Ovary (tissue), 9 donors: ENCODE results near the gene LGI1. TPM values are rescaled to one million over a fixed set of nuclear protein-coding genes. Genes with fewer than 3 reads are reported as not detected.

ENCODE experiments used
- DNase-seq, 5 donors: peaks; one replicate each; pipeline ENCODE4 v3.0.0-alpha.2; 2019 to 2020
- H3K27ac ChIP-seq, 2 donors: fragments of 200-600 bp; one replicate each; pipeline versions ENCODE4 v1.5.1 to v1.8.0; 2019 to 2022
- H3K27me3 ChIP-seq: fragments of 200-600 bp; one replicate; pipeline ENCODE4 v1.8.0; 2022
- H3K36me3 ChIP-seq: fragments of 200-600 bp; sonication (generic); one replicate; pipeline ENCODE4 v1.5.1; 2019
- H3K4me1 ChIP-seq: one replicate; pipeline ENCODE4 v1.8.1; 2013; ENCODE audit warnings: mild to moderate bottlenecking, moderate library complexity; ENCODE audit not compliant: insufficient read depth
- H3K4me3 ChIP-seq: fragments of 200-600 bp; sonication (generic); one replicate; pipeline ENCODE4 v1.5.1; 2017
- H3K9me3 ChIP-seq, 2 donors: fragments of 200-600 bp in 1 of 2; sonication (generic) in 1 of 2; one replicate each; pipeline versions ENCODE4 v1.5.1 to v1.8.1; 2013 to 2019; ENCODE audit warnings: mild to moderate bottlenecking in 1 of 2, moderate library complexity in 1 of 2
- EP300 ChIP-seq: sonication (generic); formaldehyde crosslinking; IDR thresholded peaks from one replicate; pipeline ENCODE4 v1.6.1; 2017; ENCODE audit warnings: antibody characterized with exemption
- POLR2A ChIP-seq: fragments of 450-650 bp; IDR thresholded peaks from one replicate; pipeline ENCODE4 v1.6.1; 2017; ENCODE audit warnings: antibody characterized with exemption, mild to moderate bottlenecking, moderate library complexity
- WGBS, 3 donors: extraction: QIAGEN DNeasy Blood & Tissue Kit in 1 of 3; methylation state at CpG; one replicate each; pipeline versions ENCODE4 v1.1.5 to v1.1.7; 2013 to 2017; 5-methylcytosine and 5-hydroxymethylcytosine counted together
- intact Hi-C, 4 donors: fragments of 100-400 bp; cut with DNase I; formaldehyde crosslinking; loops; one replicate each; pipeline versions ENCODE4 v1.11.0 to v1.15.1; 2022 to 2023
- polyA plus RNA-seq, 2 donors: library from polyadenylated mRNA; stranded (reverse); fragments of 200-250 nt in 1 of 2; fragments of 350-450 nt in 1 of 2; fragmentation: Illumina TruSeq in 1 of 2; extraction: RNeasy Lipid Tissue Mini Kit (QIAGEN cat#74804) in 1 of 2; gene quantifications; one replicate each; pipeline ENCODE4 v1.2.3, GENCODE V29; 2013 to 2014
- total RNA-seq, 7 donors: library from RNA; depleted of rRNA in 2 of 7; stranded (reverse); fragments of >200 nt in 2 of 7; fragmentation: NEBNext Ultra II Directional in 3 of 7; extraction: Animal tissue kit (Norgen Biotek cat#: 25700) in 3 of 7; gene quantifications; one replicate each; pipeline versions ENCODE4 v1.1.0 to v1.2.4, GENCODE V29; 2016 to 2023
- TF ChIP-seq, protein P1 (sequence below), 3 donors: fragments of 450-650 bp in 2 of 3; fragments of 200-600 bp in 1 of 3; IDR thresholded peaks; one replicate each; pipeline versions ENCODE4 v1.5.1 to v1.8.0; 2016 to 2022; ENCODE audit warnings: antibody characterized with exemption in 3 of 3, mild to moderate bottlenecking in 1 of 3
- donor health status: DM: no; HTN: no; CAD: no; lungs with moderate emphysema.
- donor health status: DM: no; HTN: no; CAD: no.
- donor health status: Bipolar disorder and iron deficiency.
- donor health status: DM: yes; HTN: yes; CAD: no.
- donor health status: DM: no; HTN: no; CAD: no.
- donor health status: DM: yes; HTN: yes; CAD: no.

The LGI1 gene
- total and polyA plus RNA-seq, 9 donors: 0.04 to 2.1 (median 0.38) TPM; not detected in 6

DNA sequence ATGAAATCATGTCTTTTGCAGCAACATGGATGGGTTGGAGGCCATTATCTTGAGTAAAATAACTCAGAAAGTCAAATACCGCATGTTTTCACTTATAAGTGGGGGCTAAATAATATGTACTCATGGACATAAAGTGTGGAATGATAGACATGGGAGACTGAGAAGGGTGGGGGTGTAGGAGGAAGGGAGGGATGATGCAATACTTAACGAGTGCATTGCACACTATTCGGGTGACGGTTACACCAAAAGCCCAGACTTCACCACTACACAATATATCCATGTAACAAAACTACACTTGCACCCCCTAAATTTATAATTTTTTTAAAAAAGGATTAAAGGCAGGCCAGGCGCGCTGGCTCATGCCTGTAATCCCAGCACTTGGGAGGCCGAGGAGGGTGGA lies 13.6 kb downstream of the LGI1 start:
- Histone ChIP-seq H3K27me3 (no peaks in the 10 kb centered on the region), H3K27ac (no peak overlapping the region), H3K4me3 (no peak overlapping the region), H3K9me3 (no peaks in the 10 kb centered on the region), H3K4me1 (no peaks in the 10 kb centered on the region), H3K36me3 (no peaks in the 10 kb centered on the region)
- DNase-seq: no peak
- intact Hi-C loops: no loop called here
- TF ChIP-seq EP300 (no peak), POLR2A (no peak)
- TF ChIP-seq, protein P1, sequence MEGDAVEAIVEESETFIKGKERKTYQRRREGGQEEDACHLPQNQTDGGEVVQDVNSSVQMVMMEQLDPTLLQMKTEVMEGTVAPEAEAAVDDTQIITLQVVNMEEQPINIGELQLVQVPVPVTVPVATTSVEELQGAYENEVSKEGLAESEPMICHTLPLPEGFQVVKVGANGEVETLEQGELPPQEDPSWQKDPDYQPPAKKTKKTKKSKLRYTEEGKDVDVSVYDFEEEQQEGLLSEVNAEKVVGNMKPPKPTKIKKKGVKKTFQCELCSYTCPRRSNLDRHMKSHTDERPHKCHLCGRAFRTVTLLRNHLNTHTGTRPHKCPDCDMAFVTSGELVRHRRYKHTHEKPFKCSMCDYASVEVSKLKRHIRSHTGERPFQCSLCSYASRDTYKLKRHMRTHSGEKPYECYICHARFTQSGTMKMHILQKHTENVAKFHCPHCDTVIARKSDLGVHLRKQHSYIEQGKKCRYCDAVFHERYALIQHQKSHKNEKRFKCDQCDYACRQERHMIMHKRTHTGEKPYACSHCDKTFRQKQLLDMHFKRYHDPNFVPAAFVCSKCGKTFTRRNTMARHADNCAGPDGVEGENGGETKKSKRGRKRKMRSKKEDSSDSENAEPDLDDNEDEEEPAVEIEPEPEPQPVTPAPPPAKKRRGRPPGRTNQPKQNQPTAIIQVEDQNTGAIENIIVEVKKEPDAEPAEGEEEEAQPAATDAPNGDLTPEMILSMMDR (IDR thresholded peaks at IDR 0.05): no peak
- WGBS, 3 donors: 67 to 78% (median 75%) methylated on average over 7 of the region's 7 CpGs

DNA sequence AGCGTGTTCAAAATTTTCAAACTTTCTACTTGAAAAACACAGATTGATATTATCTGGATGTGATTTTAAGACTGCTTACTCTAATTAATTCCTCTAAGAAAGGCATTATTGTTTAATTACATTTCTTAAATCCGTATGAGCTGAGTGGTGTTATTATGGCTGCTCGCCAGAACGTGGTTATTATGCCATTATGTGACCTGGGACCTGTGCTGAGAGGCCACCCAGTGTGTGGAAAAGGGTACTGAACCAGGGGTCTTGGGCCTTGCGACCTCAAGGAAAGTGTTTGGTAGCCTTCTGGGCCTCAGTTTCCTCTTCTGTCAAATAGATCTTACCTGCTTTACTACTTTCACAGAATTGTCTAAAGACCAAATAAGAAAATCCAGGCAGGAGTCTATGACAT lies 15.4 kb downstream of the LGI1 start:
- Histone ChIP-seq H3K27ac (no peak overlapping the region), H3K27me3 (no peaks in the 10 kb centered on the region), H3K4me1 (no peaks in the 10 kb centered on the region), H3K36me3 (no peaks in the 10 kb centered on the region), H3K4me3 (no peak overlapping the region), H3K9me3 (no peaks in the 10 kb centered on the region)
- 68 to 71% (median 71%) methylated on average over 5 of the region's 5 CpGs for WGBS, 3 donors
- intact Hi-C loops: no loop called here
- TF ChIP-seq EP300: no peak
- no peak for TF ChIP-seq POLR2A
- TF ChIP-seq, protein P1 (IDR thresholded peaks at IDR 0.05): no peak
- no peak for DNase-seq

DNA sequence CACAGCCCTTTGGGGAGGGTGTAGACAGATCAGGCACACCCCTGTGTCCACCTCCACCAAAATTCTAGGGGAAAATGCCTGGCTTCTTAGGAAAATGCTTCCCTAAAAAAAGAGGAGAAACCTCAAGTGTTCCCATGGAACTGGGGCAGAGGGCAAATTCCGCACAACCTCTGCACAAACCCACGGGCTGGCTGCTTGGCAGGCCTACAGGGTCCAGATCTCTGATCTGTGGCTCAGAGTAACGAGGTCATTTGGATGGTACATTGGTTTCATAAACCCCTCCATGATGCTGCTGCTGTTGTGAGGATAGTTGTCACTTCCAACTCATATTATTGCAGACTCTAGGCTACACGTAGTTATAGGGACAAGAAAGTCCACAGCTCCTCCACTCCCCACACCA lies 16.0 kb downstream of the LGI1 start:
- no peak overlapping the region for H3K27ac ChIP-seq
- no peaks in the 10 kb centered on the region for H3K36me3 ChIP-seq
- WGBS, 3 donors: 42 to 51% (median 49%) methylated on average over 4 of the region's 4 CpGs
- no peaks in the 10 kb centered on the region for H3K27me3 ChIP-seq
- intact Hi-C loops: no loop called here
- H3K4me1 ChIP-seq: no peaks in the 10 kb centered on the region
- TF ChIP-seq EP300 (no peak), POLR2A (no peak)
- TF ChIP-seq, protein P1 (IDR thresholded peaks at IDR 0.05): no peak
- no peaks in the 10 kb centered on the region for H3K9me3 ChIP-seq
- no peak overlapping the region for H3K4me3 ChIP-seq
- no peak for DNase-seq

DNA sequence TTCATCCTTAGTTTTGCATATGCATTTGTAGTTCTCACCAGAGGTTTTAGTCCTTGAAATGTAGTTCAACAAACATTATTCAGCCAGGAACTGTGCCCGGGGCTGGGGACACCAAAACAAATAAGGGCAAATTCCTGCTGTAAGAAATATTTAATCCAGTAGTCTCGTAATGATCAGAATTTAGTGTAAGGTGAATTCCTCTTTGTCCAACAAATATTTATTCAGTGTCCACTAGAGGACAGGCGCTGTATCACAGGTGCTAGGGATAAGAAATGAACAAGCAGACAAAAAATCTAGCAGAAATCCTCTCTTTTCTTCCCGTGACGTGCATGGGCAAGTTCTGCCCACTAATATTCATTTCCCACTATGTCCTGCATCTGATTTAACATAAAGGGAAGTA lies 17.6 kb downstream of the LGI1 start:
- H3K9me3 ChIP-seq: no peaks in the 10 kb centered on the region
- H3K27me3 ChIP-seq: no peaks in the 10 kb centered on the region
- 65 to 73% (median 71%) methylated on average over 5 of the region's 5 CpGs for WGBS, 3 donors
- H3K4me1 ChIP-seq: no peaks in the 10 kb centered on the region
- intact Hi-C loops: no loop called here
- no peaks in the 10 kb centered on the region for H3K36me3 ChIP-seq
- no peak overlapping the region for H3K27ac ChIP-seq
- DNase-seq: no peak
- H3K4me3 ChIP-seq: no peak overlapping the region
- no peak for TF ChIP-seq POLR2A
- no peak for TF ChIP-seq EP300
- TF ChIP-seq, protein P1 (IDR thresholded peaks at IDR 0.05): no peak

DNA sequence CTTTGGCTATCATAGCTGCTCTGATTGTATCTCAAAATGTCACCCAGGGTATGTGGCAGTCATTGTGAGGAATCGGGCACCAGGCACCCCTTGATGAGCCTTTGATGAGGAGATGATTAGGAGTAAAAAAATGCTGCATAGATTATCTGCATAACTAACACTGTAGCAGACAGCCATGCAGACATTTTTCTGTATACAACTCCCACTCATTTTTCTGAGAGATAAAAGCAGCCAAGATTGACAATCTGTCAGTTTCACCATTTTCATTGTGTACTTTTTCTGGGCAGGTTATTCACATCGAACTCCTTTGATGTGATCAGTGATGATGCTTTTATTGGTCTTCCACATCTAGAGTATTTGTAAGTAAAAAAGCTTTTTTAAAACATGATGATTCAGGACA lies 19.4 kb downstream of the LGI1 start:
- no peak overlapping the region for H3K4me3 ChIP-seq
- H3K36me3 ChIP-seq: no peaks in the 10 kb centered on the region
- H3K27me3 ChIP-seq: no peaks in the 10 kb centered on the region
- TF ChIP-seq, protein P1 (IDR thresholded peaks at IDR 0.05): no peak
- TF ChIP-seq POLR2A: no peak
- no peak for TF ChIP-seq EP300
- H3K4me1 ChIP-seq: no peaks in the 10 kb centered on the region
- H3K9me3 ChIP-seq: no peaks in the 10 kb centered on the region
- WGBS, 3 donors: 22 to 27% (median 25%) methylated on average over 2 of the region's 2 CpGs
- H3K27ac ChIP-seq: no peak overlapping the region
- no peak for DNase-seq
- intact Hi-C loops: no loop called here
